Omental fat pad (tissue), 4 donors: ENCODE data around the gene ATP8A2. TPM values are rescaled to one million over a fixed set of nuclear protein-coding genes. Genes with fewer than 3 reads are reported as not detected.

ENCODE experiments used
- ATAC-seq: fragments of 150-250 bp; one replicate; pipeline ENCODE4 v1.9.1; 2016; ENCODE audit warnings: mild to moderate bottlenecking, moderate library complexity; ENCODE audit not compliant: low FRiP score
- DNase-seq: peaks from one replicate; pipeline ENCODE4 v3.0.0-alpha.2; 2019; ENCODE audit warnings: low spot score
- CTCF ChIP-seq, 3 donors: fragments of 450-650 bp; IDR thresholded peaks; one replicate each; pipeline ENCODE4 v1.5.1; 2016 to 2017; ENCODE audit warnings: antibody characterized with exemption in 3 of 3, mild to moderate bottlenecking in 3 of 3, moderate library complexity in 2 of 3
- total RNA-seq, 4 donors: library from RNA; depleted of rRNA; stranded (reverse); fragments of >200 nt; gene quantifications; one replicate each; pipeline ENCODE4 v1.1.0, GENCODE V29; 2016

ATP8A2 gene
- total RNA-seq: under 1 TPM in 2 of 4 donors, not detected in 2; 0.16 to 0.19 TPM

- ATAC-seq: no peak
- no peak for DNase-seq
- no peak for TF ChIP-seq CTCF (IDR thresholded peaks at IDR 0.05)
Measured at GRCh38 chr13:25371875-25372283, at the start of gene ATP8A2. TSS of gene ATP8A2 (plus strand) at chr13:25371974. CDS start at chr13:25372213, 239 bp downstream.

DNA sequence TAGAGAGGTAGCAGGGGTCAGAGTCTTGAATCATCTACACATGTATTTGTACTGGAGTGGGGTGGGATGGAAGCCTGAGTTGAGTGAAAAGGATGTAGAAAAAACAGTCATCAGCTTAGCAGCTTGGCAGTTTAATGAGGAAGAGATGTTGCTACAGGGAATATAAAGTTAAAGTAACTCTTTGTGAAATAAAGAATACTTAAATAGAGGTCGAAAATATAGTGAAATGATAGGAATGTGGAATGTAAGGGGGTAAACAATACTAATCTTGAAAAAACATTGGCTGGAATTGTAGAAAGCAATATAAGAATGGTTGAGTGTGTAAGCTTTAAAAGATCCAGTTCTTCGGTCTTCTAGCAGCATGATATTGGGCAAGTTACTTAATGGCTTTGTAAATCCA, 47.7 kb upstream of the ATP8A2 start:
- ATAC-seq: no peak
- DNase-seq: no peak
- no peak for TF ChIP-seq CTCF (IDR thresholded peaks at IDR 0.05)

DNA sequence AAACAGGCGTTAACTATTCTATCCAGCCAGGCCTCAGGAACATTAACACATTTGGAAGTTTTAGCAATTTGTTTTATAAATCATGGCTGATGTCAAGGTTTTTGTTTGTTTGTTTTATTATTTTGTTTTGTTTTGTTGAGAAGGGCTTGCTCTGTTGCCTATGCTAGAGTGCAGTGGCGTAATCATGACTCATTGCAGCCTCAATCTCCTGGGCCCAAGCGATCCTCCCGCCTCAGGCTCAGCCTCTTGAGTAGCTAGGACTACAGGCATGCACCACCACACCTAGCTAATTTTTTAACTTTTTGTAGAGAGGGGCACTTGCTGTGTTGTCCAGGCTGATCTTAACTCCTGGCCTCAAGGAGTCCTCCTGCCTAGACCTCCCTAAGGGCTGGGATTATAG, 42.1 kb upstream of the ATP8A2 start:
- ATAC-seq: no peak
- no peak for DNase-seq
- no peak for TF ChIP-seq CTCF (IDR thresholded peaks at IDR 0.05)

GRCh38 chr13:25330541-25330940, 41.2 kb upstream of the ATP8A2 start:
- no peak for TF ChIP-seq CTCF (IDR thresholded peaks at IDR 0.05)
- no peak for DNase-seq
- ATAC-seq: no peak

DNA sequence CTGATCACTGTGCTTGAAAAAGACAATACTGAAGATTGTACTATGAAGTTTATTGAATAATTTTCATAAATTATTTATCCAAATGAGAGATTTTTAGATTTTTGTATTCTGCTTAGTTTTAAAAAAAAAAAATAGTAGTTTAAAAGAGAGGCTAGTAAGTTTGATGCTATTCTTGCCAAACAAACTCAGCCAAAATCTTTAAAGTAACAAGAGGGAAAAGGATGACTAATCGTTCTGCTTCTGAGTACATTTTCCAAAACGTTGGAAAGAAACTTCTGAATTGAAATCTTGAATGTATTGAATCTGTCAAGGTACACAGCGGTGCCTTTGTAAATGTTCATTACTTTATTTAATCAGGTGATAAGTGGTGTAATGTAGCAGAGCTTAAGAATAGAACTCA, 35.9 kb upstream of the ATP8A2 start:
- no peak for TF ChIP-seq CTCF (IDR thresholded peaks at IDR 0.05)
- no peak for ATAC-seq

DNA sequence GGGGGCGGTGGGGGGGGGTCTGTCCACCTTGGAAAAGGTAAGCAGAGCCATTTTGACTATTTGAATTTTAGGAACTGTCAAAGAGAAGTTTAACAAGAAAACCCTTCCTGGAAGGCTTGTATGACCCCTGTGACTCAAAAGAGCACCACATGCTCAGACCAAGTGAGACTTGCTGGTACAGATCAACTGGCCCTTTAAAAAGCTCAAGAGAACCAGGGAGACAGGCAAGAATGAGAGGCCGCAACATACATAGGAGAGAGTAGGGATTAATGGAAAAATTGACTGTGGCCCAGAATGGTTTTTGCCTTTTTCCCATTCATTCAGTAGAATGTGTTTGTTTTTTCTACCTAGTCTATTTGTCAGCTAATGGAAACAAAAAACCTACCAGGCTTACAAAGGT, 26.2 kb upstream of the ATP8A2 start:
- DNase-seq: no peak
- no peak for ATAC-seq
- no peak for TF ChIP-seq CTCF (IDR thresholded peaks at IDR 0.05)

More for the DNA sequence above, 35.9 kb upstream of the ATP8A2 start:
- DNase-seq: no peak

GRCh38 chr13:25347151-25347550, 24.6 kb upstream of the ATP8A2 start:
- TF ChIP-seq CTCF (IDR thresholded peaks at IDR 0.05): no peak
- no peak for DNase-seq
- ATAC-seq: no peak
